HG03521 (cell line): ENCODE results near the gene MYO18B.

Experiments
- ATAC-seq: cut with Tn5 transposase; IDR thresholded peaks from one replicate; pipeline ENCODE4 v1.9.1; 2021; ENCODE audit warnings: mild to moderate bottlenecking, moderate library complexity; ENCODE audit not compliant: unreplicated experiment

Gene MYO18B

DNA sequence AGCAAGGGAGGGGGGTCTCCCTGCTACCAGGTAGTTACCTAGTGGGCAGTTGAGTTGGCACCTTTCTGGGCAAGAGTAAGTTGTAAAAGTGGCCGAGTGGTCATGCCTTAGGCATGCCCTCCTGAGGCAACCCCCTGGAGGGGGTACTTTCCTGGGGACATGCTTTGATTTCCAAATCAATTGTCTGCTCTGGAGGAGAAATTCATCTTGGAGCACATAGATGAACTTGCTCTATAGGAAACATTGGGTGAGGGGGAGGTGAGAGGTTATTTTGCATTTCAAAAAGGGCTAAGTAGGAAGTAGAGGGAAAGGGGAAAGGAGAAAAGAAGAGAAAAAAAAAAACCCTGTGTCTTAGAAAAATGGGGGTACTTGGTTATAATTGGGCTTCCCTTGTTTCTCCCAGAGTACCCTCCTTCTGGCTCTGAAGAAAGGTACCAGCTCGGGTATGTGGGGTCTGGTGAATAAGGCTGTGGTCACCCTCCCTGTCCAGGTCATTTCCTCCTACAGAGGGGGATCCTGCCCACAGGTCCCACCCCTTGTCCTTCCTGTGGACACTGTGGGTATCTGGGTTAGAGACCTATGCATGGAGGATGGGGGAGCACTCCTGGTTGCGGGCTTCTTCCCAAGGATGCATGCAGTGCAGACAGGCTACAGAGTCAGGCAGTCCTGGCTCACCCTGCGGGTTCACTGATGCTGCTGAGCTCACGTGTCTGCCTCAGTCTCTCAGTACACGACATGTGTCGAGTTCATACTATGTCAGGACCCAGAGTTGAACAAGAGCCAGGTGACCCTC, 193.5 kb downstream of the MYO18B start:
- no peak for ATAC-seq

DNA sequence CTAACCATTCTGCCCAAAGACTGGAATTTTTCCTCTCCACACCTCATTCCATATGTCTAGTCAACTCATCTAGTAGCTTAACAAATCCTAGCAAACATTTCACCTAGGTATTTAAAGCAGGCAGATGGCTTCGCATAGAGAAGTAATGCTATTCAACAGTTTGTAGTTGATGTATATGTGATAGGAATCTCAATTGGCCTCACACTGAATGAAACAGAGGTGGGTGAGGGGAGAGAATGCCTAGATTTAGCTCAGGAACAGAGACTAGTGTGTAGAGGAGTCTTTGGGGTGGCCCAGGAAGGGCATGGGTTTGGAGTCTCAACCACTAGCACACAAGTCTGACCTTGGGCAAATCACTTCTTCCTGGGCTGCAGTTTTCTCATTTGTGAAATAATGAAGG, 196.2 kb downstream of the MYO18B start:
- ATAC-seq, result no peak

DNA sequence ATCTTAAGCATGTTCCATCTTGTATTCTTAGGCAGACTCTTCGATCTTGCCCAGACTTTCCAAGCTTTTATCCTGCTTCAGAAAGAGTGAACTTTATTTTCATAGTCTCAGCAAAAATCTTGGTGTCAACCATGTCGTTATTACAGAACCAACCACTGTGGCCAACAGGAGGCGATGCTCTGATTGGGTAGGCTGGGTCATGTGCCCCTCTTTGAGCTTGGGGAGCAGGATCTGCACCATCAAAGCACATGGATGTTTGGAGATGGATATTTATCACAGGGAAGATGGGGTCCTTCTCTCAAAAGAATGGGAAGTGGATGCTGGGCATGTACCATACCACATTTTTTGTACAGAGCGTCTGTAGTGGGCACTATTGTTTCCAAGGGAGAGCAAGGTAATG, 197.4 kb downstream of the MYO18B start:
- ATAC-seq, result no peak

DNA sequence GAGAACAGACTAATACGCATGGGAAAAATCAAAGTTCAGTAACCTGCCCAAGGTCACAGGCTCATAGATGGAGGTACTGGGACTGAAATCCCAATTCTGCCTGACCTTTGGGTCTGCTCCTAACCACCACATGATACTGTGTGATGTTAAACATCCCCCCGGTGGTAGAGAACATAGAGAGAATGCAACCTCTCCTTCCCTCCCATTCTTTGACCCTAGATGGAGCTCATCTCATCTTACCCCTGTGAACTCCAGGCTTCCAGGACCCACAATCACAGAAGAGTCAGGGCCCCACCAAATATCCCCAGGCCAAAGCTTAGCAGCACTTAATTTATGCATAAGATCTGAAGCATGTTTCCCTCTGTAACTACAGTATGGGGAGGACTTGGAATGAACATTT, 198.5 kb downstream of the MYO18B start:
- ATAC-seq, result no peak

DNA sequence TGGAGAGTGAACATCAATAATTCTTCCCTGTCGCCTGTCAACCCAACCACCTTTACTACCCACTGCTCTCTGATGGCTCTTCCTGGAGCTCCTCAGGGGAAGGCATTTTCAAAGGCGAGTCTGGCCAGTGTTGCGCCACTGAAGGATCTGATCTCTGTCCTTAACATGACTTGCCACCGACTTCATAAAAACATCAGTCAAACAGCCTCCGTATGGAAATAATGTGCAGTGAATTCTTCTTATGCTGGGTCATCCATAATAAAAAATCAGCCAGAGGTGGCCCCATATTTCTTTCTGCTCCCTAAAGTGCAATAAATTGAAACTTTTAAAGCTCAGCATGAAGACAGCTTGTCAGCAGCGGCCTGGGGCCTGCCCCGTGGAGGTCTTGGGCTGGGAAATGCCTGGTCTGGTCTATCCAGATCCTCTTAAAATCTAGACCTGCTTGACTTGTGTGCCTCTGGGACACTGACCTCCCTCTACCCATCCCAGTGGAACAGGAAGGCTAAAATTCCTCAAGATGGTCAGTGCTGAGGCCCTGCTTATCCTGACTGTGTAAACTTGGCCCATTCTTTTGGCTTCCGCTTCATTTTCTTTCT, 199.5 kb downstream of the MYO18B start:
- no peak for ATAC-seq

DNA sequence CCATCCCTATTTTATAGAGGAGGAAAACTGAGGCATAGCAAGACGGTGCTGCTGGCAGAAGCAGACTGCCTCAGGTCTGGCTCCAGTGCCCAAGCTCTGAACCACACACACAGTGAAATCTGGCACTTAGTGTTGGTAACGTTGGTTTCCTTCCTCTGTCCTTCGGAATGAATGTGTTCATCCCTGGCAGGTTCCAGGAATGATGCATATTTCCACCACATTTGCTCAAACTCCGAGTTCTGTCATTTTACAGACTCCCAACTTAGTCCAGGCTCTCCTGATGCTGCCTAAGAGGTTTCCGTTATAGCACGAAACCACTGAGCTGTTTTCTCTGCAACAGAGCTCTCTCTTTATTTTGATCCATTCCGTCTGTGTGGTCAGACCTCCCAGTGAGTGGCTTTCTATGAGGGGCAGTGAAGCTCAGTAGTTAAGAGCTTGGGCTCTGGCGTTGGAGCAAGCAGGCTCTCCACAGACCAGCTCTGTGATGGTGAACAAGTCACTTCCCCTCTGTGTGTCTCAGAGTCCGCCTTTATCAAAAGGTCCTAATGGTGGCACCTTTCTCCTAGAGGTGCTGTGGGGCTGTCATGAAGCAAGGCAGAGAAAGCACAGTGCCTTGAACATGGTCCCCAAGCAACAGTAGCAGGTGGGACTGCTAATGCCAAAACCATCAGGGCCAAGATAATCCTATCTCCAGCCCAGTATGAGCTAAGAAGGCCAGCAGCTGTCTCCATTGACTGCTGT, 200.3 kb downstream of the MYO18B start:
- ATAC-seq, result no peak

DNA sequence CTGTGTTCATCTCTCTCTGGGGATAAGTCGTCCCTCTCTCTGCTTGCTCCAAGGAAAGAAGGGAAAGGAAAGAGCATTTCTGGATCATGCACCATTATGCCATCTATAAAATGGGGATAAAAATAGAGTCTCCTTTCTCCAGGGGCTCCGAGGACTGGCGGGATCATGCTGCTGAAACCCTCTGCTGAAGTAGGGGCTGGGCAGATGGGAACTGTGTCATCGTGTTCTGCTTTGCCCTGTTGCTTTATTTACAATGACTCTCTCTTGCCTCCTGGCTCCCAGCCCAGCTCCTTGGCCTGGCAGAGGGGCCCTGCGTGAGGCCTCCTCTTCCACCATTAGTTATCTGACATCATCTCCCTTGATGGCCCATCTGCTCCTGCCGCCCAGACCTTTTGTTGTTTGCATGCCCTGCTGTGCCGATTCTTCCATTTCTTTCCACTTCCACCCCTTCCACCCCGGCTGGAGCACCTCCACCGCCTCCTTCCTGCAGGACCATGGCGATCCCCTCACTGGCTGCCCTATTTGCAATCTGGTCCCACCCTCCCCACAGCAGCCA, 200.9 kb downstream of the MYO18B start:
- ATAC-seq, result no peak

DNA sequence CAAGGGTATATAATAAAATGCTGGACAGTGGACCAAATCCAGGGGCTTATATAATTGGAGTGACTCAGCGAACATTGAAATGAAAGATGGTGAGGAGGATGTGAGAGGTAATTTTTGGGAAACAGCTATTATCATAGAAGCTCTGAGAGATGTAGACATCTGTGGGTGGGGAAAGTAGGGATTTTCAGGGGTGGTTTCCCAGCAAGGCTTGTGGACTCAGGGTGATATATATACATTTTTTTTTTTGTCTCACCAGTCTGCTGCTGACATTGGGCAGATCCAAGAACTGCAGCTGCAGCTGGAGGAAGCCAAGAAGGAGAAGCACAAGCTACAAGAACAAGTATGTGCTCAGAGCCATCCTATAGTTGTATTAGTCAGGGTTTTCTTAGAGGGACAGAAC, 208.1 kb downstream of the MYO18B start:
- no peak for ATAC-seq

DNA sequence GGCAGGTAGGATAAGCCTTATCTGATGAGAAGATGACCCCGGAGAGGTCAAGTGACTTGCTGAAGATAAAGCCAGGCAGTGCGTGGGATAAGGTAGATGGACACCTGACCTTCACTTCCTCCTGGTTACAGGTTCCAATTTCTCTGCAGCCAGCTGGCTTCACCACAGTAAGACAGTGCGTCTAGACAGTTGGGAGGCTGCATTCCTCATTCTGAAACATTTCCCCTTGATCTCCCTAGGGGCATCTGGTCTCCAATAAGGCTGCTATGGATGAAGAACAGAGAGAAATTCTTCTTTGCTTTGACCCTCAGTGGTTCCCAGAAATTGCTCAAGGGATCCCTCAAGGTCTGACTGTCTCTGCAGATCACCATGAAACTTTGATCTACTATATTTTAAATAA, 211.3 kb downstream of the MYO18B start:
- no peak for ATAC-seq

DNA sequence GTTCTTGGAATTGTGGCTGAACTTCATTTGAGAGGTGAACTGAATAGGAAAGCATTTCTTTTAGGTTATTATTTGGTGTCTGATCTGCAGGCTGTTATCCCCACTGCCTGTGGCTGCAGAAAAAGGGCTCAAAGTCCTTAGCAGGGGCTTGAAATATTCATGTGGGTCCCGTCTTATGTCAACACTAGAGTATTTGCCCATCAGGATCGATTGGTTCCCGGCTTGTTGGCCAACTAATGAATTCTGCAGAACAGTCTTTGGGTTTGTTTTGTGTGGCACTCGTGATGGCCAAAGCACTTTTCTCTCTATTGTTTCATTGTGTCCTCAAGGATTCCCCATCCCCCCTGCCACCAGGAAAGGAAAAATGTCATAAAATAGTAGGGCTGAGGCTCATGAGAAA, 211.9 kb downstream of the MYO18B start:
- ATAC-seq, result no peak

DNA sequence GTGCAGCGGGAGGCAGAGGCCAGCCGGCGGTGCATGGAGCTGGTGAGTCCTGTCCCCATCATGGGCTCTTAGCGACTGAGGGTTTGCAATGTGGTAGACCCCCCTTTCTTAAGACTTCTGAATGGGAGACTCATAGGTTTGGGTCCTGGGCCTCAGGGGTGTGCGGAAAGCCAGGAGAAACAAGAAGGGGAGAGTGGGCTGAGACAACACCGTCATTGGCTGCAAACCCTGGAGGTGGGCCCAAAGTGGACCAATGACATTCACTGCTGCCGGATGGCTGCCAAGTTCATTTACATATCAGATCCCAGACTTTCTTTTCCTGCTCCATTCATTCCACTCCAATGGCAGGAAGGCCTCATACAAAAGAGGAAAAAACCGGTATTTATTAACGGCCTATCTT, 213.3 kb downstream of the MYO18B start:
- ATAC-seq, result no peak

DNA sequence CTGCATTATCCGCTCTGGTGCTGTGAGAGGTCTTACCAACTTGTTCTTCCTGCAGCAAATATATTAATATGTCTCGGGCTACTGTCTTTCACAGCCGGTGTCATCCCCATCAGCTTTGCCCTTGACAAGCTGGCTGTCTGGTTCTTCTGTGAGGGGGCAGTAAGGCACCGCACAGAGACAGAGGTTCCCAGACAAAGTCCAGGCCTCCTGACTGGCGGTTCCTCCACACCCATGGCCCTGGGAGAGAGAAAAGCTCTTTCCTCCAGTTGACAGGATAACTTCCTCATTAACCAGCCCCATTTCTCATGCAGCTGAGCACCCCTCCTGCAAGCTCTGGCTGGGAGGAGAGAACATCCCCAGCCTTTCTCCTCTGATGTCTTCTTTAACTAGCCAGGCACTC, 214.8 kb downstream of the MYO18B start:
- ATAC-seq, result no peak

DNA sequence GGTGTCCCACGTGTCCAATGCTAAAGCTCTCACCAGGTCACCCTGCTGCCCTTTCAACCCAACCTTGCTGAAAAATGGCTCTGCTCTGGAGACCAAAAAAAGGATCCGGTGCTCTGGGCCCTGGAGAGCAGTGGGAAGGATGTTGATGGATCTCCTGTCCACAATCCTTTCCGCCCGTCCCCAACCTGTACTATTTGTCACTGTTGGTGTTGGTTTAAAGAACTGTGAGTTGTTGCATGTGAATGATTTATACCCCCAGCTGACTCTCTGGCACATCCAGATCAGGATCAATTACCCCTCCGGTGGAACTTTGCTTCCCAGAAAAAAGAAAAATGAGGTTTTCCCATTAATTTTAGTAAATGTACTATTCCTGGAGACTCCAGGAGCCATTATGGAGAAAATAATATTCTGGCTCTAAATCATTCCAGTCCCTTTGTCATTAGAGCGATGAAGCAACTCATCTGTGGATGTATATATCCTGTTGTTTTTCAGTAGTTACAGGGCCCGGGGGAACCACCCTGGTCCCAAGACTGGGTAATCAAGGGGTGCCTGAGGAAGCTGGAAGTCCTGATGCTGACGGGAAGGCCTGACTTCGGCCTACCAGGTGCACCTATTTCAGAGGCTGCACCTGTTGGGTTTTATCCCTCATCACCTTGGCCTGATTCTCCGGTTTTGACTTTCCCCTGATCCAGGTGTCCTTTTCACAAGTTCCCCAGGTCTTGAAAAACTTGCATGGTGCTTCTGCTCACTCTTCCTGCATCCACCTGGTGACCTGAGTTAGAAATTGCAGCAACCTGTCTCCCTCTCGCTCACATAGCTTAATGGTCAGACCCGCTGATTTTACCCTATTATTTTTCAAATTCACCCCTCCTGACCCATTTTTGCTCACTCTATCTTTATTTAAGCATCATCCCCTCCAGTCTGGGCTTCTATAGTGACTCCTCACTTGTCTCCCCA, 218.1 kb downstream of the MYO18B start:
- ATAC-seq, result no peak

DNA sequence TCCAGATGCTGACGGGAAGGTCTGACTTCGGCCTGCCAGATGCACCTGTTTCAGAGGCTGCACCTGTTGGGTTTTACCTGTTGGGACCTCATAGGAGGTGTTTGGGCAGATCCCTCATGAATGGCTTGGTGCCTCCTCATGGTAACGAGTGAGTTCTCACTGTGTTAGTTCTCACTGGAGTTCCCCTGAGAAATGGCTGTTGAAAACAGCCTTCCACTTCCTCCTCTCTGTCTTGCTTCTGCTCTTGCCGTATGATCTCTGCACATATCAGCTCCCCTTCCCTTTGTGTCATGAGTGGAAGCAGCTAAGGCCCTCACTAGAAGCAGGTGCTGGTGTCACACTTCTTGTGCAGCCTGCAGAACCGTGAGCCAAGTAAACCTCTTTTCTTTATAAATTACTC, 219.7 kb downstream of the MYO18B start:
- no peak for ATAC-seq

DNA sequence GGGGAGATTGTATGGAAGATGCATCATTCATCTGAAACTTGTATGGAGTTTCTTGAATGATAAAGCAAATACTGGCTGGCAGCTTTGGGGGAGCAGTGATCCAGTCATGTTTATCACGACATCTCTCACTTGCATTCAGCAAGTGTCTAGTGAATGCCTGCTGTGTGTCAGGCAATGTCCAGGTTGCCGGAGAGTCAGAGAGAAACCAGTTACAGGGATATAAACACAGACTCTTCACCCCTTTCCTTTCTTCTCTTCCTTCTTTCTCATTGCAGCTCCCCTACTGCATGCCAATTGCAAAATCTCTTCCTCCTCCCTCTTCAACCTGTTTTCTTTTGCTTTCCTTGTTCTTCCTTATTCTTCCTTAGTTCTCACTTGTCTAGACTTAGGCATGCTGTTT, 220.7 kb downstream of the MYO18B start:
- ATAC-seq, result no peak

DNA sequence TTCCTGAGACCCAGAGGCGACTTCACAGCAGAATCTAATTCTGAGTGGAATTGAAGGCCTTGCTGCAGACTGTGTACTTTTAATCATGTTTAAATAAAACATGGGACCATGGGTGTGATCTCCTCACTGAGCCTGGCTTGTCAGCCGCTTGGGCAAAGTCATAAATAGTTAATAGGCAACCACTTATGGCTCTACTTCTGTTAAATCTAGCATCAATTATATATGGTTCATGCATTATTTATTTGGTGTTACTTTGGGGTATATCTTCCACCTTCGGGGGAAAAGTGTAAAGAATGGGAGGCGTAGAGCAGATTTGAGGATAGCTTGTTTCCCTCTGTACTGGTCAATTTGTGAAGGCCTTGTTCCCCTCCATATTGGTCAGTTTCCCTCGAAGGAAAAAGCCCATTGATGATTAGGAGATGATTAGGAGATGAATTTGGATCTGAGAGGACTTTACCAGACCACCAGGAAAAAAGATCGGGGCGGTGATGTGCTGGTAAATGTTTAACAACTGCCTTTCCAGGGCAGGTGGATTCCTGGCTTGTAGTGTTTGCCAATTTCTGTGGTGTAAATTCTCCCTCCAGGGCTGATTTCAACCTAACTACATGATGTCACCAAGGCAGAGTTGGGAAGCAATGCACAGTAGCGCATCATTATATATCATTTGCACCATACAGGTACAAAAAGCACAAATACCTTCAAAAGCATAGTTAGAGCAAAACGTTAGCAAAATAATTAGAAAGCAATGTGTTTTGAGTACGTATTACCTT, 223.2 kb downstream of the MYO18B start:
- no peak for ATAC-seq

DNA sequence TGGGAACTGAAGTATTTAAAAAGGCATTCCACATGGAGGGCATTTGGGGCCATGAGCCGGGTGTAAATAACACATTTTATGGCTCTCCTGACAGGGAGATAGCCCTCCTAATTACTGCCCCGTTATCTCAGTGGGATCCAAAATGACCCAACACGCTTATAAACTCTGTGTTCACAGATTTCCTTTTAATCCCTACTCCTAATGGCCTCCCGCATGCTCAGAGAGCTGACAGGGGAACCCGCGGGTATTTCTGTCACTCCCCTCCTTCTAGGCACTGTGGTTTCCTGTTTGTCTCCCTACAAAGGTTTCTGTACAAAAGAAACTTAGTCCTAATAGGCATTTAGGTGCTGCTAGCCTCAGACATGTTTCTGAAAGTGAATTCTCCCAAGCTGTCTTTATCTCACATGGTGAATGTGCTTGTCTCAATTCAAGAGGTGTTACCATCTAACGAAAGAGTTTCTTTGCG, 224.5 kb downstream of the MYO18B start:
- ATAC-seq, result no peak

DNA sequence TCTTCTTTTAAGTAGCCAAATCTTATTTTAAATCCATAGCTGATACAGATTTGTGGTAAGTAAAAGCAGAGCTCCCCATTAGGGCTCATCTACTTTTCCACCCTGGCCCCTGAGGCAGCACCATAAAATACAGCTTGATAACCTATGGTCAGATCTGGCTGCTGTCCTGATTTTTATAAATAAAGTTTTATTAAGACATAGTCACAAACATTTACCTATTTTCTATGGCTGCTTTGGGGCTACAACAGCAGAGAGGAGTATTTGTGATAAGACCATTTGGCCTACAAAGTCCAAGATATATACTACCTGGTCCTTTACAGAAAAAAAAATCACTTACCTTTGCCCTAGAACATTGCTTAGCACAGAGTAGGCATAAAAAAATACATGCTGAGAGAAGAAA, 227.3 kb downstream of the MYO18B start:
- no peak for ATAC-seq

DNA sequence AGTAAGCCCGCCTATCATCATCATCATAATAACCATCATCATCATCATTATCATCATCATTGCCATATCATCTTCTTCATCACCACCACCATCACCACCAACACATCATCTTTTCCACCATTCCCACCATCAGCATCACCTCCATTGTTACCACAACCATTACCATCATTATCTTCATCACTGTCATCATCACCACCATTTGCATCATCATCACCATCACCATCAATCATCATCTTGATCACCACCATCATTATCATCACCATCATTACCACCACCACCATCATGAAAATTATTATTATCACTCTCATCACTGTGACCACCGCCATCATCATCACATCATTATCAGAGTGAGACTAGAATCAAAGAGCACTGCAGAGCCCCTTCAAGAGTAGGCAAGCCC, 227.9 kb downstream of the MYO18B start:
- ATAC-seq, result no peak

DNA sequence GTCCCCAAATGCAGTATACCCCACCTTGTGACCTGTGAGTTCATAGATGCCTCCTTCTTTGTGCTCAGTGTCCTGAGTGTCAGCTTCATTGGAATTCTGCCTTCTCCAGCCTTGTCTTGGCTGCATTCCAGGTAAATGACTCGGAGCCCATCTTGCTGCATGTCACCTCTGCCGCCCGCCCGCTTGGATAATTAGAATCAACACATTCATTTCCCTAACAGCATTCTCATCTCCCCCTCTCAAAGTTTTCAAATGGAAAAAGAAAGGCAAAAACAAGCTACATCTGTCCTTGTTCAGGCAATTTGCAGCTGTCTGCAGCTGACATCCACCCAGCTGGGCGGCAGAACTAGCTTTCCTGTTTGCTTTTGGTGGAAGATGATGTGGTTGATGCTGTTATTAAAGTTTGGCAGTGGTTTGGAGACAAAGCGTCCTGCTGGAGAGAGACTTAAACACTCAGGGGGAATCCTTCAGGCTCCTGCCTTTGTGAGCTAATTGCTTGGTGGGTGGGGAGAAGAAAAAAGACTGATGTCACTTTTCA, 228.5 kb downstream of the MYO18B start:
- ATAC-seq, result no peak
